GM15510 (cell line): ENCODE measurements around the gene SMG9.

Experiments
- POLR2A ChIP-seq: IDR thresholded peaks from 3 replicates; pipeline ENCODE4 v1.6.1; 2011; ENCODE audit warnings: borderline replicate concordance; ENCODE audit not compliant: insufficient read length; ENCODE audit errors: extremely low read depth

Gene SMG9

DNA sequence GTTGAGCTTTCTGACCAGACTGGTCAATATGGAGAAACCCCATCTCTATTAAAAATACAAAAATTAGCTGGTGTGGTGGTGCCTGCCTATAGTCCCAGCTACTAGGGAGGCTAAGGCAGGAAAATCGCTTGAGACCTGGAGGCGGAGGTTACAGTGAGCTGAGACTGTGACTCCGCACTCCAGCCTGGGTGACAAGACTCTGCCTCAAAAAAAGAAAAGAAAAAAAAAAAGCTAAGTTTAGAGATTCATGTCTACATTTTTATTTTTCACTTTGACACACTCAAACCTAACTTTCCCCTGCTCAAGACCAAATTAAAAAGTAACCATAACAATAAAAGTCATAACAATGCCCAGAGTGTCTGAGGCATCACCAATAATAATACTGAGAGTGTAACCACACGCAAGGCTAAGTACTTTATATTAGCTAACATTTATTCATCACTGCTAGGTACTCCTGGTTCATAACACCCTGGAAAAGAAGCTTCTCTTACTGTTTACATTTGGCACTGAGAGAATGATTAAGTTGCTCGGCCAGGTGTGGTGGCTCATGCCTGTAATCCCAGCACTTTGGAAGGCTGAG is 33.2 kb downstream of the SMG9 start:
- TF ChIP-seq POLR2A: no peak

GRCh38 chr19:43720936-43721335 is 33.8 kb downstream of the SMG9 start:
- no peak for TF ChIP-seq POLR2A

DNA sequence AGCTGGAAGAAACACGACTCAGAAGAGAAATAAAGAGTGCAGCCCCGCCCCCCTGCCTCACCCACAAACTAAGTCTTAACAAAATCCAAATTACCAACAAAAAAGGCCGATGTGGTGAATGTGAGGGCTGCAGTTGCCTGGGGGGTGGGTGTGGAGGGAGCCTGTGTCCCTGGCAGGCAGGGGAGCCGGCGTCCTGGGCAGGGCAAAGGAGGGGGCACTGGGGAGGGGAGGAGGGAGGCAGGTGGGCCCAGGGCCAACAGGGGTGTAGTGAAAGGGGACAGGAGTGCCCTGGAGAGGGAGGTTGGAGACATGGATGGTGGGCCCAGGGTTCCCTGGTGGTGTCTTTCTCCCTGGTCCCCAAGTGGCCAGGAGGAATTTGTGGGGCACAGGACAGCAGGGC is 34.8 kb downstream of the SMG9 start:
- TF ChIP-seq POLR2A: no peak

- TF ChIP-seq POLR2A: no peak
Observed at GRCh38 chr19:43719378-43719868, 35.3 kb downstream of the SMG9 start.

- no peak for TF ChIP-seq POLR2A
Observed at GRCh38 chr19:43718627-43719377, 36.0 kb downstream of the SMG9 start.

- no peak for TF ChIP-seq POLR2A
Observed at GRCh38 chr19:43715776-43716175, 39.0 kb downstream of the SMG9 start, which contains the start of gene IRGC. IRGC (plus strand) TSS chr19:43716076; CDS start chr19:43718559, 2,483 bp downstream.

- no peak for TF ChIP-seq POLR2A
Observed at GRCh38 chr19:43713208-43713607, 41.6 kb downstream of the SMG9 start.

DNA sequence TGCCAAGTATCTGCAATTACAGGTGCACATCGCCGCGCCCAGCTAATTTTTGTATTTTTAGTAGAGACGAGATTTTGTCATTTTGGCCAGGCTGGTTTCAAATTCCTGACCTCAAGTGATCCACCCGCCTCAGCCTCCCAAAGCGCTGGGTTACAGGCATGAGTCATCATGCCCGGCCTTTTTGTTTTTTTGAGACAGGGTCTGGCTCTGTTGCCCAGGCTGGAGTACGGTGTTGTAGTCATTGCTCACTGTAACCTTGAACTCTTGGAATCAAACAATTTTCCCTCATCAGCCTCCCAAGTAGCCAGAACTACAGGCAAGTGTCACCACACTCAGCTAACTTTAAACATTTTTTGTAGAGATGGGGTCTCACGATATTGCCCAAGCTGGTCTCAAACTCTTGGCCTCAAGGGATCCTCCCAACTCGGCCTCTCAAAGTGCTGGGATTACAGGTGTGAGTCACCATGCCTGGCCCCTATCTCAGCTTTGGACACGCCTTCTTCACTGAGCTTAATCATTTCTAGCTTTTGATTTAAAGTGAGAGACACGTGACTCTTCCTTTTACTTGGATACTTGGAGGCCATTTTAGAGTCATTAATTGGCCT is 42.9 kb downstream of the SMG9 start:
- no peak for TF ChIP-seq POLR2A

DNA sequence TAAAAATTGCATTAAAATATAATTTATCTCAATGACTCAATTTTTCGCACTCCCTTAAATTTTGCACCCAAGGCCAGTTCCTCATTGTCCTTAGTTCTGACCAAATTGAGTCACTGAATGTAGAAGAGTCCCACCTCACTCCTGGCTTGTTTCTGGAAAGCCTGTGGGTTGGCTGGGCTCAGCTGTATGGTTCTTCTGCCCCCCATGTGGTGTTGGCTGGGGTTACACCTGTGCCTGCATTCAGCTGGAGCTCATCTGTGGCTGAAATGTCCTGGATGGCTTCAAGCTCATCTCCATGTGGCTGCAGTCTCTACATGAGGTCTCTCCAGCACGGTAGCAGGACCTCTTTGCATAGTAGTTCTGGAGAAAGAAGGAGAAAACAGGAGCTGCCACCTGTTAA is 46.0 kb downstream of the SMG9 start:
- TF ChIP-seq POLR2A: no peak

DNA sequence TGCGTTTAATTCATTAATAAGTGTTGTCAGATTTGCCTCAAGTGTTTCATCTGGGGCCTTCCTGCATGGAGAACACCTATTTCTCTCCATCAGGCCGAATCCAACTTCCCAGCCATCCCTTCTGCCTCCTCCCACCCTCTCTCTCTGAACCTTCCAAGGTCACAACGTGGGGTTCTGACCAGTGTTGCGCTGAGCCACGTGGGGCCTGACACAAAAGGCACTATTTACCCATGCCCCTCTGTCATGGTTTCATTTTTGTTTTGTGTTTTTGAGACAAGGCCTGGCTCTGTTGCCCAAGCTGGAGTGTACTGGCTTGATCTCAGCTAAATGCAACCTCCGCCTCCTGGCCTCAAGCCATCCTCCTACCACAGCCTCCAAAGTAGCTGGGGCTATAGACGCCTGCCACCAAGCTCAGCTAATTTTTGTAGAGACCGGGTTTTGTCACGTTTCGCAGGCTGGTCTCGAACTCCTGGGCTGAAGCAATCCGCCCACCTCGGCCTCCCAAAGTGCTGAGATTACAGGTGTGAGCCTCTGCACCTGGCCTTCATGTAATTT is 47.5 kb downstream of the SMG9 start:
- no peak for TF ChIP-seq POLR2A

GRCh38 chr19:43705729-43706128 is 49.0 kb downstream of the SMG9 start:
- no peak for TF ChIP-seq POLR2A

DNA sequence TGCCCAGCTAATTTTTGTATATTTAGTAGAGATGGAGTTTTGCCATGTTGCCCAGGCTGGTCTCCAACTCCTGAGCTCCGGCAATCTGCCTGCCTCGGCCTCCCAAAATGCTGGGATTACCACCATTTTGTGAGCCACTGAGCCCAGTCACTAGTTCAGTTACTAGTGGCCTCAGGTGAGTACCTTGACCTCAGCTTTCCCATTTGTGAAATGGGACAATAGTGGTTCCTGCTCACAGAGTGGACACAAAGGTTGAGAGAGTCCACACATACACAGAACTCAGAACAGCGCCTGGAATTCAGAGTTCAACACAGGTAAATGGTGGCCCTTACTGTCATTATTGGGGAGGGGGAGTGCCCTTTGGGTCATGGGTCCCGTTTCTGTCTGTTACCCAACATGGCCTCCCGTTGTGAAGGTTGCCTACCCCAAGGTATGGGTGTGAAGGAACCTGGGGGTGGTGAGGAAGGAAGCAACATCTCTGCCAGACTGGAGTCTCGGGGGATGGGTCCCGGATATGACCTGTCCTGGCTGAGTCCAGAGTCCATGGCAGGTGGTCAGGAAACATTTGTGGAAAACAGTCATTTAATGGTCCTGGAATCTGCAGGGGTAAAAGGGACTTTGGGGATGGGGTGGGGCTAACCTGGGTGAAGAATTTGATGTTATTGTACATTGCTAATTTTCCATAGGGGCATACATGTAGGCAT is 50.6 kb downstream of the SMG9 start:
- TF ChIP-seq POLR2A: no peak

DNA sequence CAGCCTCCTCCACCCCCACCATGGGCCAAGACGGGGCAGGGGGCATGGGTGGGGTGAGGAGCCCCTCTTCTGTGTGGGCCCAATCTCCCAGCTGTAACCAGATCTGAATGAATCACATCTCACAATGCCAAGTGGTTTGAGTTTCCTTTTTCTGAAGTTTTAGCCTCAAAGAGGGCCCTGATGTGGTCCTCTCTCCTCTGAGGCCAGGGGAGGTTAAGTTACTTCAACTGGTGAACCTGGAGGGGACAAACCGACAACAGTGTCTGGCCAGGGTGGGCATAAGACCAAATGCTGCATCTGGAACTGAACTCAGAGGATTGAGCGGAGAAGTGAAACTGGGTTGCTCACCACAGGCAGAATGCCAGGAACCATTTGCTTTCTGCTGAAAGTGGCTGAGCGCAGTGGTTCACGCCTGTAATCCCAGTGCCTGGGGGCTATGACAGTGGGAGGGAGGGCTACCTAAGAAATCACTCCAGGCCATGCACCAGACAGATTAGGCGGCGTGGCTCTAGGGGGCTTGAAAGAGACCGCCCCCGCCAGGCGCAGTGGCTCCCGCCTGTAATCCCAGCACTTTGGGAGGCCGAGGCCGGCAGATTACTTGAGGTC is 54.3 kb downstream of the SMG9 start:
- no peak for TF ChIP-seq POLR2A
